ENCODE measurements around the gene ZCCHC14.
"Not testable (repeated sequence)": the region's sequence is repeated elsewhere in the genome, so short reads cannot be mapped to it uniquely, and the experiment has no call there.

ZCCHC14 gene

GRCh38 chr16:87491522-87492290, 1.1 kb downstream of the ZCCHC14 start:
- H2BK15ac ChIP-seq (ENCODE audit: low read depth, poor library complexity, severe bottlenecking): no peak overlapping the region
- H3K9ac ChIP-seq (ENCODE audit: low read length): peak overlapping the region; percentile 89
- H3K36me3 ChIP-seq (ENCODE audit: control insufficient read depth in 1 of 2, insufficient read depth in 2 of 2, low read depth in 1 of 2, low read length in 2 of 2): peaks cover 11 to 18% of the 10 kb centered on the region in 2 experiments
- H2BK12ac ChIP-seq (ENCODE audit: low read length in 2 of 2): no peak overlapping the region
- H3K4me2 ChIP-seq (ENCODE audit: low read length, poor library complexity, severe bottlenecking): peak overlapping the region; percentile 81
- no peak overlapping the region for H2BK5ac ChIP-seq (ENCODE audit: low read depth, low read length, poor library complexity, severe bottlenecking)
- DNase-seq: peak; percentile 57
- peak overlapping the region; percentile 75 to 90 for H3K4me3 ChIP-seq (ENCODE audit: insufficient read depth in 1 of 2, low read depth in 1 of 2, low read length in 2 of 2)
- no peak overlapping the region for H2AK5ac ChIP-seq (ENCODE audit: low read length, severe bottlenecking)
- peak overlapping the region; percentile 30 to 54 for H3K4ac ChIP-seq (ENCODE audit: low read depth in 1 of 2, low read length in 2 of 2)
- H2BK120ac ChIP-seq (ENCODE audit: low read depth, low read length): no peak overlapping the region
- 19% methylated on average over 47 of the region's 80 CpGs for WGBS
- peak overlapping the region in 1 of 2 experiments; percentile 93 for H3K14ac ChIP-seq (ENCODE audit: low read length in 2 of 2)
- peaks cover 2% of the 10 kb centered on the region for H3K79me1 ChIP-seq (replicated peaks; ENCODE audit: low read length, poor library complexity, severe bottlenecking)
- peaks cover 30% of the 10 kb centered on the region for H3K4me1 ChIP-seq (ENCODE audit: control insufficient read depth, insufficient read depth, low read depth, low read length)
- no peak overlapping the region for H3K27ac ChIP-seq (ENCODE audit: low read length, poor library complexity, severe bottlenecking)
- H4K8ac ChIP-seq (ENCODE audit: low read length): no peak overlapping the region
- no peak overlapping the region for H2AFZ ChIP-seq (ENCODE audit: low read depth, low read length)
- no peaks in the 10 kb centered on the region for H3K9me3 ChIP-seq (ENCODE audit: control insufficient read depth, low read length)
- H3K27me3 ChIP-seq (ENCODE audit: control insufficient read depth in 1 of 2, insufficient read depth in 1 of 2, low read length in 2 of 2): no peaks in the 10 kb centered on the region
- H3K23ac ChIP-seq (ENCODE audit: low read length in 2 of 2): peak overlapping the region in 1 of 2 experiments; percentile 57
- H3K18ac ChIP-seq (ENCODE audit: low read depth in 1 of 2, low read length in 2 of 2): peak overlapping the region; percentile 70 to 84
- H4K91ac ChIP-seq (ENCODE audit: low read length): no peak overlapping the region

- peak overlapping the region; percentile 89 for H3K9ac ChIP-seq (ENCODE audit: low read length)
- H3K4me3 ChIP-seq (ENCODE audit: insufficient read depth in 1 of 2, low read depth in 1 of 2, low read length in 2 of 2): peak overlapping the region; percentile 75 to 90
- H2AK5ac ChIP-seq (ENCODE audit: low read length, severe bottlenecking); H2BK5ac ChIP-seq (ENCODE audit: low read depth, low read length, poor library complexity, severe bottlenecking); H2BK120ac ChIP-seq (ENCODE audit: low read depth, low read length); DNase-seq; H3K27ac ChIP-seq (ENCODE audit: low read length, poor library complexity, severe bottlenecking); H2BK15ac ChIP-seq (ENCODE audit: low read depth, poor library complexity, severe bottlenecking); H3K9me3 ChIP-seq (ENCODE audit: control insufficient read depth, low read length); H2AFZ ChIP-seq (ENCODE audit: low read depth, low read length); H3K27me3 ChIP-seq (ENCODE audit: control insufficient read depth in 1 of 2, insufficient read depth in 1 of 2, low read length in 2 of 2); H4K91ac ChIP-seq (ENCODE audit: low read length); H3K79me1 ChIP-seq (replicated peaks; ENCODE audit: low read length, poor library complexity, severe bottlenecking); H3K23ac ChIP-seq (ENCODE audit: low read length in 2 of 2); H2BK12ac ChIP-seq (ENCODE audit: low read length in 2 of 2): not testable (repeated sequence)
- 63% methylated on average over 41 of the region's 45 CpGs for WGBS
- peaks cover 11 to 18% of the 10 kb centered on the region in 2 experiments for H3K36me3 ChIP-seq (ENCODE audit: control insufficient read depth in 1 of 2, insufficient read depth in 2 of 2, low read depth in 1 of 2, low read length in 2 of 2)
- peak overlapping the region; percentile 3 to 24 for H3K4ac ChIP-seq (ENCODE audit: low read depth in 1 of 2, low read length in 2 of 2)
- H4K8ac ChIP-seq (ENCODE audit: low read length): peak overlapping the region; percentile 14
- H3K4me2 ChIP-seq (ENCODE audit: low read length, poor library complexity, severe bottlenecking): peak overlapping the region; percentile 81
- H3K14ac ChIP-seq (ENCODE audit: low read length in 2 of 2): peak overlapping the region in 1 of 2 experiments; percentile 83
- peaks cover 32% of the 10 kb centered on the region for H3K4me1 ChIP-seq (ENCODE audit: control insufficient read depth, insufficient read depth, low read depth, low read length)
- H3K18ac ChIP-seq (ENCODE audit: low read depth in 1 of 2, low read length in 2 of 2): peak overlapping the region in 1 of 2 experiments; percentile 70
Measured at GRCh38 chr16:87490799-87491521, 1.9 kb downstream of the ZCCHC14 start.

- H2AFZ ChIP-seq (ENCODE audit: low read depth, low read length): no peak overlapping the region
- H4K91ac ChIP-seq (ENCODE audit: low read length): no peak overlapping the region
- peak overlapping the region; percentile 89 for H3K9ac ChIP-seq (ENCODE audit: low read length)
- H2BK5ac ChIP-seq (ENCODE audit: low read depth, low read length, poor library complexity, severe bottlenecking): no peak overlapping the region
- no peak overlapping the region for H3K23ac ChIP-seq (ENCODE audit: low read length in 2 of 2)
- H4K8ac ChIP-seq (ENCODE audit: low read length): no peak overlapping the region
- H3K18ac ChIP-seq (ENCODE audit: low read depth in 1 of 2, low read length in 2 of 2): no peak overlapping the region
- DNase-seq: no peak
- H3K9me3 ChIP-seq (ENCODE audit: control insufficient read depth, low read length): no peaks in the 10 kb centered on the region
- H3K4ac ChIP-seq (ENCODE audit: low read depth in 1 of 2, low read length in 2 of 2): no peak overlapping the region
- H3K4me1 ChIP-seq (ENCODE audit: control insufficient read depth, insufficient read depth, low read depth, low read length): peaks cover 32% of the 10 kb centered on the region
- WGBS: 52% methylated on average over 16 of the region's 16 CpGs
- no peak overlapping the region for H3K27ac ChIP-seq (ENCODE audit: low read length, poor library complexity, severe bottlenecking)
- H3K36me3 ChIP-seq (ENCODE audit: control insufficient read depth in 1 of 2, insufficient read depth in 2 of 2, low read depth in 1 of 2, low read length in 2 of 2): peaks cover 11 to 18% of the 10 kb centered on the region in 2 experiments
- no peaks in the 10 kb centered on the region for H3K27me3 ChIP-seq (ENCODE audit: control insufficient read depth in 1 of 2, insufficient read depth in 1 of 2, low read length in 2 of 2)
- peaks cover 2% of the 10 kb centered on the region for H3K79me1 ChIP-seq (replicated peaks; ENCODE audit: low read length, poor library complexity, severe bottlenecking)
- H3K14ac ChIP-seq (ENCODE audit: low read length in 2 of 2): no peak overlapping the region
- H3K4me2 ChIP-seq (ENCODE audit: low read length, poor library complexity, severe bottlenecking): peak overlapping the region; percentile 31
- H2BK120ac ChIP-seq (ENCODE audit: low read depth, low read length): no peak overlapping the region
- H2BK12ac ChIP-seq (ENCODE audit: low read length in 2 of 2): no peak overlapping the region
- H2AK5ac ChIP-seq (ENCODE audit: low read length, severe bottlenecking): no peak overlapping the region
- H3K4me3 ChIP-seq (ENCODE audit: insufficient read depth in 1 of 2, low read depth in 1 of 2, low read length in 2 of 2): peak overlapping the region in 1 of 2 experiments; percentile 90
- no peak overlapping the region for H2BK15ac ChIP-seq (ENCODE audit: low read depth, poor library complexity, severe bottlenecking)
Measured at GRCh38 chr16:87490096-87490798, 2.6 kb downstream of the ZCCHC14 start.

All from mesenchymal stem cell (in vitro differentiated cells and primary cell).